ENCODE measurements around the gene B3GLCT. TPM values are rescaled to one million over a fixed set of nuclear protein-coding genes. Genes with fewer than 3 reads are reported as not detected.

Gene B3GLCT
- total RNA-seq, 3 donors from 2014 or later (not counting 1 experiment from before 2014, with no cell fraction given): 6.0 to 8.1 (median 6.2) TPM

- peaks cover 11% of the 10 kb centered on the region for H3K36me3 Mint-ChIP-seq
Measured at GRCh38 chr13:31264151-31264550, 64.4 kb downstream of the B3GLCT start.

GRCh38 chr13:31267126-31267784 lies 67.5 kb downstream of the B3GLCT start:
- DNase-seq (no peak), ATAC-seq (no peak)
- H3K27me3 Mint-ChIP-seq (ENCODE audit: low read depth in 2 of 2): no peaks in the 10 kb centered on the region
- Histone ChIP-seq H3K4me1 (ENCODE audit: control insufficient read depth, insufficient read depth, low read length) (no peaks in the 10 kb centered on the region), H3K4me3 (ENCODE audit: low read length) (no peak overlapping the region), H3K27ac (ENCODE audit: low read length) (no peak overlapping the region), H3K27me3 (ENCODE audit: control insufficient read depth, insufficient read depth, low read length) (no peaks in the 10 kb centered on the region), H3K9me3 (ENCODE audit: control insufficient read depth, insufficient read depth, low read length) (no peaks in the 10 kb centered on the region), H3K36me3 (ENCODE audit: control insufficient read depth, insufficient read depth, low read length) (no peaks in the 10 kb centered on the region)
- no peaks in the 10 kb centered on the region for H3K9me3 Mint-ChIP-seq
- TF ChIP-seq, protein P1, sequence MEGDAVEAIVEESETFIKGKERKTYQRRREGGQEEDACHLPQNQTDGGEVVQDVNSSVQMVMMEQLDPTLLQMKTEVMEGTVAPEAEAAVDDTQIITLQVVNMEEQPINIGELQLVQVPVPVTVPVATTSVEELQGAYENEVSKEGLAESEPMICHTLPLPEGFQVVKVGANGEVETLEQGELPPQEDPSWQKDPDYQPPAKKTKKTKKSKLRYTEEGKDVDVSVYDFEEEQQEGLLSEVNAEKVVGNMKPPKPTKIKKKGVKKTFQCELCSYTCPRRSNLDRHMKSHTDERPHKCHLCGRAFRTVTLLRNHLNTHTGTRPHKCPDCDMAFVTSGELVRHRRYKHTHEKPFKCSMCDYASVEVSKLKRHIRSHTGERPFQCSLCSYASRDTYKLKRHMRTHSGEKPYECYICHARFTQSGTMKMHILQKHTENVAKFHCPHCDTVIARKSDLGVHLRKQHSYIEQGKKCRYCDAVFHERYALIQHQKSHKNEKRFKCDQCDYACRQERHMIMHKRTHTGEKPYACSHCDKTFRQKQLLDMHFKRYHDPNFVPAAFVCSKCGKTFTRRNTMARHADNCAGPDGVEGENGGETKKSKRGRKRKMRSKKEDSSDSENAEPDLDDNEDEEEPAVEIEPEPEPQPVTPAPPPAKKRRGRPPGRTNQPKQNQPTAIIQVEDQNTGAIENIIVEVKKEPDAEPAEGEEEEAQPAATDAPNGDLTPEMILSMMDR (IDR thresholded peaks at IDR 0.05): no peak
- no peak overlapping the region for H3K4me3 Mint-ChIP-seq
- peaks cover 11% of the 10 kb centered on the region for H3K36me3 Mint-ChIP-seq
- intact Hi-C loops (cut with micrococcal nuclease): no loop called here
- no peak overlapping the region for H3K27ac Mint-ChIP-seq
- no peaks in the 10 kb centered on the region for H3K4me1 Mint-ChIP-seq
- 92% methylated on average over 1 of the region's 2 CpGs for WGBS (ENCODE audit: insufficient coverage)

More at GRCh38 chr13:31264151-31264550, 64.4 kb downstream of the B3GLCT start:
- ATAC-seq (no peak), DNase-seq (no peak)
- 100% methylated on average over 4 of the region's 4 CpGs for WGBS (ENCODE audit: insufficient coverage)
- H3K4me3 ChIP-seq (ENCODE audit: low read length): no peak overlapping the region
- peaks cover 3% of the 10 kb centered on the region for H3K36me3 ChIP-seq (ENCODE audit: control insufficient read depth, insufficient read depth, low read length)
- H3K27ac ChIP-seq (ENCODE audit: low read length): no peak overlapping the region
- intact Hi-C loops (cut with micrococcal nuclease): no loop called here
- no peaks in the 10 kb centered on the region for H3K9me3 Mint-ChIP-seq
- TF ChIP-seq, protein P1 (IDR thresholded peaks at IDR 0.05): no peak
- no peaks in the 10 kb centered on the region for H3K27me3 ChIP-seq (ENCODE audit: control insufficient read depth, insufficient read depth, low read length)
- H3K27me3 Mint-ChIP-seq (ENCODE audit: low read depth in 2 of 2): no peaks in the 10 kb centered on the region
- H3K4me1 Mint-ChIP-seq: no peaks in the 10 kb centered on the region
- no peak overlapping the region for H3K27ac Mint-ChIP-seq
- H3K4me1 ChIP-seq (ENCODE audit: control insufficient read depth, insufficient read depth, low read length): no peaks in the 10 kb centered on the region
- no peak overlapping the region for H3K4me3 Mint-ChIP-seq
- peaks cover 2% of the 10 kb centered on the region for H3K9me3 ChIP-seq (ENCODE audit: control insufficient read depth, insufficient read depth, low read length)

DNA sequence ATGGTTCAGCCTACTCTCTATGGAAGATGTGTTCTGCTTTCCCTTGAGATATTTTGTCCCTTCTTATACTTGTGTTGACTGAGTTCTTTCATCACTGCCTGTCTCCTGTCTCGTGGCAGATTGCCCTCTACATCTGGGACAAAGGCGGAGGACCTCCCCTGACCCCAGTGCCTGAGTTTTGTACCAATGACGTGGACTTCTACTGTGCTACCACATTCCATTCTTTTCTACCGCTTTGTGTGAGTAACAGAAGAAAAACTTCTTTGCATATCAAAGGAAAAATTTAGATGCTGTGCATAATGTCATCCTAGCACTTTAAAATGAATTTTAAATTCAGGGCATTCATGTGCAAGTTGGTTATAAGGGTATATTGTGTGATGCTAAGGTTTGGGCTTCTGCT lies 74.6 kb downstream of the B3GLCT start:
- no peaks in the 10 kb centered on the region for H3K9me3 ChIP-seq (ENCODE audit: control insufficient read depth, insufficient read depth, low read length)
- H3K4me3 ChIP-seq (ENCODE audit: low read length): no peak overlapping the region
- no peak overlapping the region for H3K4me3 Mint-ChIP-seq
- ATAC-seq: no peak
- H3K9me3 Mint-ChIP-seq: peaks cover 0 to 2% of the 10 kb centered on the region in 2 donors
- H3K4me1 ChIP-seq (ENCODE audit: control insufficient read depth, insufficient read depth, low read length): no peaks in the 10 kb centered on the region
- H3K27me3 ChIP-seq (ENCODE audit: control insufficient read depth, insufficient read depth, low read length): no peaks in the 10 kb centered on the region
- H3K27ac Mint-ChIP-seq: no peak overlapping the region
- TF ChIP-seq, protein P1 (IDR thresholded peaks at IDR 0.05): no peak
- intact Hi-C loops (cut with micrococcal nuclease): no loop called here
- WGBS (ENCODE audit: insufficient coverage): 83% methylated on average over 2 of the region's 4 CpGs
- no peaks in the 10 kb centered on the region for H3K4me1 Mint-ChIP-seq
- DNase-seq: no peak
- H3K27me3 Mint-ChIP-seq (ENCODE audit: low read depth in 2 of 2): no peaks in the 10 kb centered on the region
- H3K36me3 ChIP-seq (ENCODE audit: control insufficient read depth, insufficient read depth, low read length): peaks cover 3% of the 10 kb centered on the region
- peaks cover 29% of the 10 kb centered on the region for H3K36me3 Mint-ChIP-seq
- no peak overlapping the region for H3K27ac ChIP-seq (ENCODE audit: low read length)

- no CpG with 5 or more reads among the region's 5 CpGs for WGBS (ENCODE audit: insufficient coverage)
- H3K4me3 Mint-ChIP-seq: no peak overlapping the region
- intact Hi-C loops (cut with micrococcal nuclease): no loop called here
- DNase-seq (no peak), ATAC-seq (no peak)
- H3K4me1 Mint-ChIP-seq: no peaks in the 10 kb centered on the region
- no peak overlapping the region for H3K27ac Mint-ChIP-seq
- TF ChIP-seq, protein P1 (IDR thresholded peaks at IDR 0.05): no peak
- Histone ChIP-seq H3K4me1 (ENCODE audit: control insufficient read depth, insufficient read depth, low read length) (no peaks in the 10 kb centered on the region), H3K36me3 (ENCODE audit: control insufficient read depth, insufficient read depth, low read length) (peaks cover 3% of the 10 kb centered on the region), H3K27me3 (ENCODE audit: control insufficient read depth, insufficient read depth, low read length) (no peaks in the 10 kb centered on the region), H3K27ac (ENCODE audit: low read length) (no peak overlapping the region), H3K4me3 (ENCODE audit: low read length) (no peak overlapping the region), H3K9me3 (ENCODE audit: control insufficient read depth, insufficient read depth, low read length) (no peaks in the 10 kb centered on the region)
- H3K36me3 Mint-ChIP-seq: peaks cover 37% of the 10 kb centered on the region
- H3K9me3 Mint-ChIP-seq: peaks cover 0 to 2% of the 10 kb centered on the region in 2 donors
- H3K27me3 Mint-ChIP-seq (ENCODE audit: low read depth in 2 of 2): no peaks in the 10 kb centered on the region
Measured at GRCh38 chr13:31276421-31276820, 76.6 kb downstream of the B3GLCT start.
